ENCODE measurements around the gene C1orf159. TPM values are rescaled to one million over a fixed set of nuclear protein-coding genes. Genes with fewer than 3 reads are reported as not detected.

The C1orf159 gene
- total and polyA plus RNA-seq, 9 of the 15 experiments (the other 6 are each of a cell fraction or from before 2014, with no cell fraction given), result 0.28 to 54.9 (median 10.6) TPM

DNA sequence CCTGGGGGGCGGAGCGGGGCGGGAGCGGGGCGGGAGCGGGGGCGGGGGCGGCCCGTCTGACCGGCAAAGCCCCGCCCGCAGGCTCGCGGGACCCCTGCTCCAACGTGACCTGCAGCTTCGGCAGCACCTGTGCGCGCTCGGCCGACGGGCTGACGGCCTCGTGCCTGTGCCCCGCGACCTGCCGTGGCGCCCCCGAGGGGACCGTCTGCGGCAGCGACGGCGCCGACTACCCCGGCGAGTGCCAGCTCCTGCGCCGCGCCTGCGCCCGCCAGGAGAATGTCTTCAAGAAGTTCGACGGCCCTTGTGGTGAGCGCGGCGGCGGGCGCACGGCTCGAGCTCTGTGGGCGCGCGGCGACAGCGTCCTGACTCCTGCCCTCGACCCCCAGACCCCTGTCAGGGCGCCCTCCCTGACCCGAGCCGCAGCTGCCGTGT lies 74.8 kb downstream of the C1orf159 start (continued):
- TF ChIP-seq, protein P1, sequence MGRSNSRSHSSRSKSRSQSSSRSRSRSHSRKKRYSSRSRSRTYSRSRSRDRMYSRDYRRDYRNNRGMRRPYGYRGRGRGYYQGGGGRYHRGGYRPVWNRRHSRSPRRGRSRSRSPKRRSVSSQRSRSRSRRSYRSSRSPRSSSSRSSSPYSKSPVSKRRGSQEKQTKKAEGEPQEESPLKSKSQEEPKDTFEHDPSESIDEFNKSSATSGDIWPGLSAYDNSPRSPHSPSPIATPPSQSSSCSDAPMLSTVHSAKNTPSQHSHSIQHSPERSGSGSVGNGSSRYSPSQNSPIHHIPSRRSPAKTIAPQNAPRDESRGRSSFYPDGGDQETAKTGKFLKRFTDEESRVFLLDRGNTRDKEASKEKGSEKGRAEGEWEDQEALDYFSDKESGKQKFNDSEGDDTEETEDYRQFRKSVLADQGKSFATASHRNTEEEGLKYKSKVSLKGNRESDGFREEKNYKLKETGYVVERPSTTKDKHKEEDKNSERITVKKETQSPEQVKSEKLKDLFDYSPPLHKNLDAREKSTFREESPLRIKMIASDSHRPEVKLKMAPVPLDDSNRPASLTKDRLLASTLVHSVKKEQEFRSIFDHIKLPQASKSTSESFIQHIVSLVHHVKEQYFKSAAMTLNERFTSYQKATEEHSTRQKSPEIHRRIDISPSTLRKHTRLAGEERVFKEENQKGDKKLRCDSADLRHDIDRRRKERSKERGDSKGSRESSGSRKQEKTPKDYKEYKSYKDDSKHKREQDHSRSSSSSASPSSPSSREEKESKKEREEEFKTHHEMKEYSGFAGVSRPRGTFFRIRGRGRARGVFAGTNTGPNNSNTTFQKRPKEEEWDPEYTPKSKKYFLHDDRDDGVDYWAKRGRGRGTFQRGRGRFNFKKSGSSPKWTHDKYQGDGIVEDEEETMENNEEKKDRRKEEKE (IDR thresholded peaks at IDR 0.05; ENCODE audit: borderline replicate concordance in 1 of 2, control insufficient read depth in 1 of 2, low read depth in 2 of 2, low read length in 1 of 2), result no peak
- no peak for TF ChIP-seq SMAD3 (CRISPR knock-in tag; conservative IDR thresholded peaks at IDR 0.05)
- TF ChIP-seq, protein P2, sequence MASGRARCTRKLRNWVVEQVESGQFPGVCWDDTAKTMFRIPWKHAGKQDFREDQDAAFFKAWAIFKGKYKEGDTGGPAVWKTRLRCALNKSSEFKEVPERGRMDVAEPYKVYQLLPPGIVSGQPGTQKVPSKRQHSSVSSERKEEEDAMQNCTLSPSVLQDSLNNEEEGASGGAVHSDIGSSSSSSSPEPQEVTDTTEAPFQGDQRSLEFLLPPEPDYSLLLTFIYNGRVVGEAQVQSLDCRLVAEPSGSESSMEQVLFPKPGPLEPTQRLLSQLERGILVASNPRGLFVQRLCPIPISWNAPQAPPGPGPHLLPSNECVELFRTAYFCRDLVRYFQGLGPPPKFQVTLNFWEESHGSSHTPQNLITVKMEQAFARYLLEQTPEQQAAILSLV (tag; IDR thresholded peaks at IDR 0.05), result no peak
- TF ChIP-seq, protein P3, sequence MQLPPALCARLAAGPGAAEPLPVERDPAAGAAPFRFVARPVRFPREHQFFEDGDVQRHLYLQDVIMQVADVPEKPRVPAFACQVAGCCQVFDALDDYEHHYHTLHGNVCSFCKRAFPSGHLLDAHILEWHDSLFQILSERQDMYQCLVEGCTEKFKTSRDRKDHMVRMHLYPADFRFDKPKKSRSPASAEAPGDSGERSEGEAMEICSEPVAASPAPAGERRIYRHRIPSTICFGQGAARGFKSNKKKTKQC (CRISPR knock-in tag; IDR thresholded peaks at IDR 0.05), result no peak
- TF ChIP-seq HEY1 (CRISPR knock-in tag; IDR thresholded peaks at IDR 0.05; ENCODE audit: borderline replicate concordance), result no peak
- no peak for TF ChIP-seq MAFG (tag; conservative IDR thresholded peaks at IDR 0.05)
- no peak for TF ChIP-seq XRCC3 (IDR thresholded peaks at IDR 0.05)
- no peak for TF ChIP-seq HDAC6 (IDR thresholded peaks at IDR 0.05; ENCODE audit: low read depth, low read length)
- TF ChIP-seq RBM39 (optimal IDR thresholded peaks at IDR 0.05; ENCODE audit: low read depth, low read length), result no peak
- no peak for TF ChIP-seq HNRNPK (IDR thresholded peaks at IDR 0.05; ENCODE audit: low read depth, low read length, poor library complexity, severe bottlenecking)
- no peak for TF ChIP-seq MECOM (CRISPR knock-in tag; IDR thresholded peaks at IDR 0.05)
- TF ChIP-seq KDM1A (IDR thresholded peaks at IDR 0.05), result no peak
- TF ChIP-seq ZFPM2 (CRISPR knock-in tag; IDR thresholded peaks at IDR 0.05), result 0 out of 2 replicates have a peak, but pooled peaks have one; percentile 46
- TF ChIP-seq ZNF57 (CRISPR knock-in tag; IDR thresholded peaks at IDR 0.05), result no peak
- no peak for TF ChIP-seq ZNF140 (CRISPR knock-in tag; IDR thresholded peaks at IDR 0.05)
- TF ChIP-seq ZBTB7A (IDR thresholded peaks at IDR 0.05; ENCODE audit: borderline replicate concordance, control insufficient read depth, low read depth, low read length), result peak; percentile 13; the same call in 1 of the 2 replicates
- TF ChIP-seq PHF8 (IDR thresholded peaks at IDR 0.05; ENCODE audit: borderline replicate concordance, low read length), result no peak
- peak; percentile 79; the same call in 1 of the 2 replicates for TF ChIP-seq HNRNPL (IDR thresholded peaks at IDR 0.05; ENCODE audit: low read depth, low read length)
- TF ChIP-seq CCNT2 (IDR thresholded peaks at IDR 0.05; ENCODE audit: borderline replicate concordance, extremely low read depth, insufficient read length, low read depth, low read length), result peak; percentile 8
- TF ChIP-seq, protein P4, sequence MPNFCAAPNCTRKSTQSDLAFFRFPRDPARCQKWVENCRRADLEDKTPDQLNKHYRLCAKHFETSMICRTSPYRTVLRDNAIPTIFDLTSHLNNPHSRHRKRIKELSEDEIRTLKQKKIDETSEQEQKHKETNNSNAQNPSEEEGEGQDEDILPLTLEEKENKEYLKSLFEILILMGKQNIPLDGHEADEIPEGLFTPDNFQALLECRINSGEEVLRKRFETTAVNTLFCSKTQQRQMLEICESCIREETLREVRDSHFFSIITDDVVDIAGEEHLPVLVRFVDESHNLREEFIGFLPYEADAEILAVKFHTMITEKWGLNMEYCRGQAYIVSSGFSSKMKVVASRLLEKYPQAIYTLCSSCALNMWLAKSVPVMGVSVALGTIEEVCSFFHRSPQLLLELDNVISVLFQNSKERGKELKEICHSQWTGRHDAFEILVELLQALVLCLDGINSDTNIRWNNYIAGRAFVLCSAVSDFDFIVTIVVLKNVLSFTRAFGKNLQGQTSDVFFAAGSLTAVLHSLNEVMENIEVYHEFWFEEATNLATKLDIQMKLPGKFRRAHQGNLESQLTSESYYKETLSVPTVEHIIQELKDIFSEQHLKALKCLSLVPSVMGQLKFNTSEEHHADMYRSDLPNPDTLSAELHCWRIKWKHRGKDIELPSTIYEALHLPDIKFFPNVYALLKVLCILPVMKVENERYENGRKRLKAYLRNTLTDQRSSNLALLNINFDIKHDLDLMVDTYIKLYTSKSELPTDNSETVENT (CRISPR knock-in tag; IDR thresholded peaks at IDR 0.05), result no peak
- TF ChIP-seq, protein P5, sequence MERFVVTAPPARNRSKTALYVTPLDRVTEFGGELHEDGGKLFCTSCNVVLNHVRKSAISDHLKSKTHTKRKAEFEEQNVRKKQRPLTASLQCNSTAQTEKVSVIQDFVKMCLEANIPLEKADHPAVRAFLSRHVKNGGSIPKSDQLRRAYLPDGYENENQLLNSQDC (CRISPR knock-in tag; IDR thresholded peaks at IDR 0.05), result no peak
- TF ChIP-seq NFE2L1 (tag; IDR thresholded peaks at IDR 0.05; ENCODE audit: borderline replicate concordance, low read depth), result no peak
